GM19467 (cell line): ENCODE results near the gene INTS3.

Experiments used
- ATAC-seq: cut with Tn5 transposase; IDR thresholded peaks from one replicate; pipeline ENCODE4 v1.9.1; 2021; ENCODE audit warnings: mild to moderate bottlenecking, moderate library complexity; ENCODE audit not compliant: unreplicated experiment

The INTS3 gene

GRCh38 chr1:153727463-153728304, at the start of gene INTS3:
Gene INTS3, plus strand, starts transcription at chr1:153728050. Its CDS starts 585 bp downstream, at chr1:153728635.
- peak; percentile 95 for ATAC-seq

- ATAC-seq = no peak
Observed at GRCh38 chr1:153678519-153679336, 49.1 kb upstream of the INTS3 start, which contains the start of gene NPR1. Gene NPR1, plus strand, starts transcription at chr1:153678688. Its CDS starts 421 bp downstream, at chr1:153679109.

- no peak for ATAC-seq
Observed at GRCh38 chr1:153679337-153680119, 48.3 kb upstream of the INTS3 start.

- ATAC-seq = no peak
Observed at GRCh38 chr1:153680120-153680403, 47.8 kb upstream of the INTS3 start.

GRCh38 chr1:153682730-153683129, 45.1 kb upstream of the INTS3 start:
- ATAC-seq = no peak

- ATAC-seq = no peak
Observed at GRCh38 chr1:153683854-153684253, 44.0 kb upstream of the INTS3 start.

GRCh38 chr1:153684892-153685291, 43.0 kb upstream of the INTS3 start:
- ATAC-seq = no peak

GRCh38 chr1:153685544-153686340, 42.1 kb upstream of the INTS3 start:
- ATAC-seq = no peak

GRCh38 chr1:153687346-153688125, 40.3 kb upstream of the INTS3 start:
- no peak for ATAC-seq

GRCh38 chr1:153688276-153688675, 39.6 kb upstream of the INTS3 start:
- ATAC-seq = no peak

GRCh38 chr1:153688736-153689328, 39.0 kb upstream of the INTS3 start:
- no peak for ATAC-seq

GRCh38 chr1:153693466-153693865, 34.4 kb upstream of the INTS3 start:
- no peak for ATAC-seq

GRCh38 chr1:153696741-153697140, 31.1 kb upstream of the INTS3 start:
- no peak for ATAC-seq

- ATAC-seq = no peak
Observed at GRCh38 chr1:153697191-153698019, 30.4 kb upstream of the INTS3 start.

- ATAC-seq = no peak
Observed at GRCh38 chr1:153698020-153698922, 29.6 kb upstream of the INTS3 start.

- ATAC-seq = no peak
Observed at GRCh38 chr1:153698923-153699714, 28.7 kb upstream of the INTS3 start.

- no peak for ATAC-seq
Observed at GRCh38 chr1:153699768-153700167, 28.1 kb upstream of the INTS3 start.
